Stimulated activated CD8-positive, alpha-beta memory T cell treated with anti-CD3 and anti-CD28 coated beads, Interleukin-15, amount 100 ng/mL, for 48 hours (primary cell): ENCODE measurements around the gene NUP188.

ENCODE experiments used
- DNase-seq, 2 donors: peaks; one replicate each; pipeline ENCODE4 v3.0.0-alpha.2; 2020; ENCODE audit warnings: low read depth in 2 of 2

The NUP188 gene

GRCh38 chr9:128913048-128913900 lies 34.2 kb upstream of the NUP188 start:
- no peak for DNase-seq

- DNase-seq: no peak
Observed at GRCh38 chr9:128913995-128914772, 33.3 kb upstream of the NUP188 start.

- DNase-seq: no peak
Observed at GRCh38 chr9:128916204-128916603, 31.3 kb upstream of the NUP188 start.

- no peak for DNase-seq
Observed at GRCh38 chr9:128916745-128917144, 30.8 kb upstream of the NUP188 start.

GRCh38 chr9:128917151-128917849 lies 30.2 kb upstream of the NUP188 start:
- no peak for DNase-seq

- no peak for DNase-seq
Observed at GRCh38 chr9:128918921-128919320, 28.6 kb upstream of the NUP188 start.

GRCh38 chr9:128919402-128920089 lies 28.0 kb upstream of the NUP188 start:
- no peak for DNase-seq

- DNase-seq: no peak
Observed at GRCh38 chr9:128920381-128921058, 27.0 kb upstream of the NUP188 start, which contains the start of gene PHYHD1. Gene PHYHD1 (plus strand): TSS chr9:128920982. CDS start chr9:128922324, 1,342 bp downstream.

GRCh38 chr9:128921881-128922763 lies 25.4 kb upstream of the NUP188 start:
- no peak for DNase-seq

GRCh38 chr9:128923493-128923883 lies 24.0 kb upstream of the NUP188 start:
- no peak for DNase-seq

GRCh38 chr9:128927731-128928411 lies 19.6 kb upstream of the NUP188 start:
- DNase-seq: no peak

GRCh38 chr9:128928624-128929023 lies 18.9 kb upstream of the NUP188 start:
- no peak for DNase-seq

- DNase-seq: no peak
Observed at GRCh38 chr9:128929560-128929959, 17.9 kb upstream of the NUP188 start.

- no peak for DNase-seq
Observed at GRCh38 chr9:128933731-128934130, 13.8 kb upstream of the NUP188 start.

- no peak for DNase-seq
Observed at GRCh38 chr9:128936171-128936865, 11.2 kb upstream of the NUP188 start.

GRCh38 chr9:128937310-128938165 lies 10.0 kb upstream of the NUP188 start:
- no peak for DNase-seq

GRCh38 chr9:128940271-128940921 lies 7.1 kb upstream of the NUP188 start:
- no peak for DNase-seq
